NCI-H345 (cell line): ENCODE results near the gene MED10.

ENCODE experiments used
- DNase-seq: peaks from one replicate; lab custom pipeline; 2025; lab: John Stamatoyannopoulos, UW

Gene MED10, protein sequence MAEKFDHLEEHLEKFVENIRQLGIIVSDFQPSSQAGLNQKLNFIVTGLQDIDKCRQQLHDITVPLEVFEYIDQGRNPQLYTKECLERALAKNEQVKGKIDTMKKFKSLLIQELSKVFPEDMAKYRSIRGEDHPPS

DNA sequence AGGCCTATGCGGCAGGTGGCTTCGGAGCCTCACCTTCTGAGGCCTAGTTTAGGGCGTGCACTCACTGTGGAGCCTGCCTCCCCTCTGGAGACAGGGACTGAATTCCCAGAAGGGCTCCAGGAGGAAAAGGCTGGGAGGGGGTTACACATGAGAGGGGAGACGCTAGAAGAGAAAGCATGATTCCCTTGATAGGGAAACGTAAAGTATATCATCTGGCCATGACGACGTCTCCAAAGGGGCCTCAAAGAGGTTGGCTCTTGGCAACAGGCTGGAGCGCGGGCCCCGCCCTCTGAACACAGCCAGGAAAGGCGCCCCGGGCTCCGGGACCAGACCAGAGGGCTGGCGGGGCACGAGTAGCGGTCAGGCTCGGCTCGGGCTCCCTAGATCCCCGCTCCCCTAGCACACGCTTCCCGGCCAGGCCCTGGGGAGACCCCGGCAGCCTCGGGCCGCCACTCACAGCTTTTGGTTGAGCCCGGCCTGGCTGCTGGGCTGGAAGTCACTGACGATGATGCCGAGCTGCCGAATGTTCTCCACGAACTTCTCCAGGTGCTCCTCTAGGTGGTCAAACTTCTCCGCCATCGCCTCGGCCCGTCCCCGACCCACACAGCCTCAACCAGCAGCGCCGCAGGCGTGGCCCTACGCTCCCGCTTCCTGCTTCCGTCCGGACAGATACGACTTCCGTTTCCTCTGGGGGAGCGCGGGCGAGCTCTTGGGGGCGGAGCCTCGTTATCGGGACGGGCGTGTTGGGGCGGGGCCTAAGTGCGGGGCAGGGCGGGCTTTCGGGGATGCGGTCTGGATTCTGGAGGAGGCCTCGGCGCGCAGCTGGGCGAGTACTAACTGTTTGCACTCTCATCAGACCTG is at the start of gene MED10:
Gene MED10 (minus strand): TSS at position 643 of the 861 bp plus-strand sequence. CDS start 64 bp downstream, at position 579.
- DNase-seq, result peak; percentile 97

DNA sequence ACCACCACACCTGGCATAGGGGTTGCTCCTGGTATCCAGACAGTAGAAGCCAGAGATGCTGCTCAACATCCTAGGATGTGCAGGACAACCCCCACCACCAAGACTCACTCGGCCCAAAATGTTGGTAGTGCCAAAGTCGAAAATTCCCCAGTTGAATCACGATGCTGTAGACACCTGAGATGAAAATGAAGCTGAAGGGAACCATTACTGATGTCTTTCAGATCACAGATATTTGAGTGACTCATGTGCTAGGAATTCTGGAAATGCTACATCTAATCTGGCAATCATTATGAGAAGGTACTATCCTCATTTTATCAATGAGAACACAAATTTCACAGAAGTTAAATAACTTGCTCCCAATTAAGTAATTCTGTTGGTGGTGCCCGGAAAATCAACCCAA is 49.3 kb upstream of the MED10 start:
- no peak for DNase-seq

DNA sequence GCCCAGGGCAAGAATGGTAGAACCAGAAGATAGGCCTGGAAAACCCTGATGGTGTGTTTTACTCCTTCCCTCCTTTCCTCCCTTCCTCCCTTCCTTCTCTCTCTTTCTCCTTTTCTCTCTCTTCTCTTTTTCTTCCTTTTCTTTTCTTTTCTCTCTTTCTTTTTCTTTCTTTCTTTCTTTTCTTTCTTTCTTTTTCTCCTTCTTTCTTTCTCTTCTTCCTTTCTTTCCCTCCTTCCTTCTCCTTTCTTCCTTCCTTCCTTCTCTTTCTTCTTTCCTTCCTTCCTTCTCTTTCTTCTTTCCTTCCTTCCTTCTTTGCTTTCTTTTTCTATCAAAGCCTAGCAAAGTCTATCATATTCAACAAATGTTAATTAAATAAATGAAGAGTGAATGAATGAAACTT is 46.4 kb upstream of the MED10 start:
- no peak for DNase-seq

DNA sequence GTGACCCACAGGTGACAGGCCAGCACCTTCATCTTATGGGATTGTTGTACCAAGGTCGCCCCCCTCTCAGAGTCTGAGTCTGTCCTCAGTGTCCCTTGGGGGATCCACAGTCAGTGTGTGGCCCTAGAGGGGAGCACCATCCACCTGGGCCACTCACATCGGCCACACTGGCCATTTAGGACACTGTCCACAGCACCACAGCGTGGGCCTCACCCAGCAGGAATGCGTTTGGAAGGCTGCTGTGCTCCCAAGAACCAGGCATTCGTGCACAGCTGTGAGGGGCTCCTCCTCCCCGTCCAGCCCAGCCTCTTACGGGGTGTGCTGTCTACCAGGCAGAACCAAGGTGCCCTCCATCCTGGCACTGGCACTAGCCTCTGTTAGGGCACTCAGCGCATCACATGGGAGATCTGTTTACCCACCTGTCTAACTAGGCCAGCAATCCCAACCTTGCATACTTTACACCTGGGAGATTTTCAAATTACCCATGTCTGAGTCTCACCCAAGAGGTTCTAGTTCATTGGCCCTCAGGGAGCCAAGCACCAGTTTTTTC is 45.8 kb upstream of the MED10 start:
- peak; percentile 89 for DNase-seq

DNA sequence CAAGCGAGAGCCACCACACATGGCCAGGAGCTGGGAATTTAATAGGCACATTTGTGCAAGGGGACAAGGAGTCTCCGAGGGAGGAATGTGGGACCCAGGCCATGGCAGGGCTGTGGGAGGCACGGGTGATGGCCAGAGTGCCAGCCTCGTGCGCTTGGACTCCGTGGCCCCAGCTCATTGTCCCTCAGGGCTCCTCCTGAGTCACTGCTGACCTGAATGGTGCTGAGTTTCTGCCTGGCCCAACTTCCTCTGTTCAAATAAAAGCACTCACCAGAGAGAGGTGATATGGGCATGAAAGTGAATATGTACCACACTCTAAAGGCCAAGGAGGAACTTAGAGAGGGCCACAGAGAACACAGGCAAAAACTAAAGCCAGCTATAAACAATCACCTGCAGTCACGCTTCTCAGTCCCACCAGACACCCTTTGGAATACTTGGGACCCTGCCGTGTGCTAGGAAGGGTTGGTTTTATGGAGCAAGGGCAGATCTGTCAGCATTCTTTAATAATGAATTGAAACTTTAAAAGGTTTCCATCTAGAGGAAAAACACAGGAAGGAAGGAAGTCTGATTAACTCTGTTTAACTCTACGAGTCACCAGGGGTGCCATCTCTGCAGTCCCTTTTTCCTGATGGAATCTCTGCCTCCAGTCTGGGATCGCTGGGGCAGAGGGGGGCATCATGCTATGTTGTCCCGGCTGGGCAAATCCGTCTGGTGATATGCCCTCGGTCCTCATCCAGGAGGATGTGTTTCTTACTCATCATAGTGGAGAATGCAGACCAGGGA is 45.2 kb upstream of the MED10 start:
- no peak for DNase-seq

DNA sequence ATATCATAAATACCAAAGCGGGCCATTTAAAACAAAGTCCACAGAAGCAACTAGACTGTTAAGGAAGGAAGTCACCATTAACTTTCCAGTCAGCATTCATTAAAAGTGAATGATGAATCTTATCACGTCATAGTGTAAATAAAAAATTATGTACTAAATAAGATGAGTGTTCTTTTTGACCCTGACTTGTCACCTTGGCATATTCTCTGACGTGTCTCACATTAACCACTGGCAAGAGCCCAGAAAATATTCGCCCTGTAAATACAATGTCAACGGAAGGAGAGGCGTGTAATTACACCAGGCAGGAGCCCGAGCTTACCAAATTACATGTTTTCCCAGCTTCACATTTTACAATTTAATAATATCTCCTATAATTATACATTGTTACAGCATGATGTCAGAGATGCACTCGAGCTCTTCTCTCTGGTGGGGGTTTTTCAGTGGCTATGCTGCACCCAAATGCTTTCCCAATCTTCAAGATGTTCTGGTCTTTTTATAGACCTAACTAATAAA is 41.0 kb upstream of the MED10 start:
- DNase-seq, result peak; percentile 56

DNA sequence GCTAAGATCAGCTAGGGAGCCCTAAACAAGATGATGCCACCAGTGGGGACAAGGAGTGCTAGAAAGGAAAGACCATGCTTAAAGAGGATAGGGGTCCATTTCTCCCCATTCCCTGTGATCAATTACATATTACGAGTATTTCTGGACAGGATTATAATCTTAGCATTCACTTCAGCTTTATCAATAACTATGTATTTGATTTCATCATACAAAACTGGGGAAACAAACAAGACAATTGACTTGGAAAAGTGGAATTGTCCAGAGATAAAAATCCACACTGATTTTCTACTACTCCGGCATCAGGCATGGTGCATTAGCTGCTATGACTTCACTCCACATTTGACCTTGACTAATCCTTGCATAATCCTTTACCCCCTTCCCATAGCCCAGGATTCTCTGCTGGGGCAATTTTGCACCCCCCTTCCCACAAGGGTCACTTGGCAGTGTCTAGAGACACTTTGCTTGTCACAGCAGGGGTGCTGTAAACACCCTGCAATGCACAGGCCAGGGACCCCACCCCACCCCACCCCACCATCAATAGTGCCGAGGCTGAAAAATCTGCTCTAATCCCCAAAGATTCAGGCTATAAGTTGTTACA is 40.4 kb upstream of the MED10 start:
- no peak for DNase-seq

DNA sequence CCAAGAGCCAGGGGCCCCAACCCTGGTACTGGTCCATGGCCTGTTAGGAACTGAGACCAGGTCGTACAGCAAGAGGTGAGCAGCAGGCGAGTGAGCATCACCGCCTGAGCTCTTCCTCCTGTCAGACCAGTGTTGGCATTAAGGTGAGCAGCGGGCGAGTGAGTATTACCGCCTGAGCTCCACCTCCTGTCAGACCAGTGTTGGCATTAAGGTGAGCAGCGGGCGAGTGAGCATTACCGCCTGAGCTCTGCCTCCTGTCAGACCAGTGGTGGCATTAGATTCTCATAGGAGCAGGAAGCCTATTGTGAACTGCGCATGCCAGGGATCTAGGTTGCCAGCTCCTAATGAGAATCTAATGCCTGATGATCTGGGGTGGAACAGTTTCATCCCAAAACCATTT is 39.3 kb upstream of the MED10 start:
- DNase-seq, result no peak

DNA sequence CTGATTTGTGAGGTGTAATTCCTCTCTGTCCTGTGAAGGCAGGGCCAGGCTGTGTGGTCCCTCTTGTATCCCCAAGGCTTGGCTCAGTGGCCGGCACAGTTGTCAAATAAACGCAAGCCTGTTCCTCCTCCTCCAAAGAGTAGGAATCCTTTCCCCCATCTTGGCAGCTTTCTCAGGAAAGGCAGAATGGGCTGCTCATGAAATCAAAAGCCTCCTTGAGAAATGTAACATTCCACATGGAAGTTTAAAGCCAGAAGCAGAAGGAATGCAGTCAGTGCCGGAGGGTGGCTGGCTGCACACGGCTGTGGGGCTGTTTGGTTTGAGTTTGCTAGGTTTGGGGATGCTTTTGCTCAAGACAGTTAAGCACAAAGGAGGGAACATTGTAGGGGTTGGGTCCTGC is 34.5 kb upstream of the MED10 start:
- no peak for DNase-seq

DNA sequence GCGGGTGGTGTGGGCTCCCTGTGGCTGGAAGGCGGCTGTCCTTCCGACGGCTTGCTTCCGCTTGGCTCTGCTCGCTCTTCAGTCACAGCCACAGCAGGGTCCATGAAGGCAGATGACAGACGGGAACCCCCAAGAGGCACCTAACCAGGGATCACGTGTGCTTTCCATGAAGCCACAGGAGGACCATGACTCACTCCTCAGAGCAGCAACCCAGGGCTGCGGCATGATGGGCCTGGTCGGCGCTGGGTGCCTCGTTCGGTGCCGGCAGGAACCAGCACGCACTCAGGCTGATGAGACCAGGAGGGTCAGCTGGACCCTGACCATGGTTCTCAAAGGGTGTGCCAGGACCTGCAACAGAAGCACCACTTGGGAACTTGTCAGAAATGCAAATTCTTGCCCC is 32.8 kb upstream of the MED10 start:
- DNase-seq, result no peak

DNA sequence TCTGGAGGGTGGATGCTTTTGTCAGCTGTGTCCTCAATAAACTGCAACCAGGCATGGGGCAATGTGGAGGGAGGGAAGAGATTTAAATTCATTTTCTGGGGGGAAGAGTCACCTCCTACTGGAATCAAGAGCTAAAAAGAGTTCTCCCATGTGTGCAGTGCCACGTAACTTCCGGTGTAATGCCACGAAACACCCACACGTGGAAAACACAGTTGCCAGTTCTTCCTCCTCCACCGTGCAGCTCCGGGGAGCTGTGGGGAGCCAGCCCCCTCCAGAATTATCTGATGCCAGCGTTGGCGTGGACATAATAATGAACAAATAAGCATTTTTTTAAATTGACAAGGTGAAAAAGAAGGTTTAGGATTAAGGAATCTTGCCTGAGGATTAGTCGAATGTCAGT is 32.1 kb upstream of the MED10 start:
- no peak for DNase-seq

DNA sequence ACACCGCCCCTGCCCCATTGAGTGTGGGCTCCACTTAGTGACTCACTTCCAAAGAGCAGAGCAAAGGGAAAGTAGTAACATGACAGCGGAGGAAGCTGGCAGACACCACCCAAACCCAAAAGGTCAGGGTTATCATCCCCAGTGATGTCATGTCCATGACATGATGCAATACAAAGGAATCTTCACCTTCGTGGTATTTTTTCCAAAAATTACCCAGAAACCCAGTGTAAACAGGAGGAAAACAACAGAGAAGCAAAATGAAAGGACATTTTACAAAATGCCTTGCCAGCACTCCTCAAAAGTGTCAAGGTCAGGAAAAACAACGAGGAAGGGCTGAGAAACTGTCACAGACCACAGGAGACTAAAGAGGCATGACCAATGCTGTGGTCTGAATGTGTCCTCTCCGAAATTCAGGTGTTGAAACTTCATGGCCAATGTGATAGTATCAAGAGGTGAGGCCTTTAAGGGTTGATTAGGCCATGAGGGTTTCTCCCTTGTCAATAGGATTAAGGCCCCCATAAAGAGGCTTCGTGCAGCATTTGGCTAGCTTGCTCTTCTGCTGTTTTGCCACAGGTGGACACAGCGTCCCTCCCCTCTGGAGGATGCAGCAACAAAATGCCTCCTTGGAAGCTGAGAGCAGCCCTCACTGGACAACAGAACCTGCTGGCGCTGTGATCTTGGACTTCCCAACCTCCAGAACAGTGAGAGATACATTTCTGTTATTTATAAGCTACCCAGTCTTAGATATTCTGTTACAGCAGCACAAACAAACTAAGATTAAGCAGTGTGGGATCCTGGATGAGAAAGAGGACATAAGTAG is 30.5 kb upstream of the MED10 start:
- no peak for DNase-seq

DNA sequence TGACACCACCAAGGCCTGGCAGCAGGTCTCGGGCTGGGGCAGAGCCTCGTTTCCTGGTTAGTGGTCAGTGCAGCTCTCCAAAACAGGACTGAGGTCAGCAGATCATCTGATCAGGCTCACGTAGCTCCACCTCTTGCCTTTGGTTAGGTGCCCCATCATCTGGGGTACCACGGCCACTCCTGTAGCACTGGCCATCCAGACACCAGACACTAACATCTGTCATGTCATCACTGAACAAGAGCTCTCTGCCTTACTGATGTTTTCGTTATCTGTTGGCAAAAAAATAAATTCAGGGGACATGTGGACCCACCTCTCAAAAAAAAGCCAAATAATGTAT is 29.9 kb upstream of the MED10 start:
- no peak for DNase-seq

DNA sequence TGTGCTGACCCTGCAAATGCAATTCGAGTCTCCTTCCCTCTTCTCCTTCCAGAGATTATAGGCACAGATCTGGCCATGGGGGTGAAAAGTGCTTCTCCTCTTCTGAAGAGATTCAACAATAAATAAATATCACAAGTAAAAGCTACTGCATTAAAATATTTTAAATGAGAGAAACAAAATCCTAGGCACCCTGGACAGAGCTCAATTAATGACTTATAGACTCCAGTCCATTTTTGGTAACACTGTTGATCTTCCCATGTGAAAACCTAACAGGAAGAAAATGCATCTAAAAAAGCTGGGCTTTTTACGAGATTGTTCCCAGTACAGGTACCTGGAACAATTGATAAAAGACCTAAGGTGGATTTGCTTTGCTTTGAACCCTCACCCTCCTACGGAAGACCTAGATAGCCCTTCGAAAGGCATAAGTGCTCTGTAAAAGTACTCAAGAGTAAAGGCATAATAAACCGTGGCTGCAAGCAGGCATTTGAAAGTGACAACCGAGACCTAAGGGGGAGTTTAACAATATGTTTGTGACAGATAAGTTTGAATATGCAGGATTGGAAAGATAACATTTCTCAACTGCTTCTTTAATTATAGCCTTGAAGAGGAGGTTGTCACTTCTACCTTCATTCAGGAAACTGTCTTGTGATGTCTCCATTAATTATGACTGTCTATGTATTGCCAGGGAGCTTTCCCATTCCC is 29.4 kb upstream of the MED10 start:
- no peak for DNase-seq

DNA sequence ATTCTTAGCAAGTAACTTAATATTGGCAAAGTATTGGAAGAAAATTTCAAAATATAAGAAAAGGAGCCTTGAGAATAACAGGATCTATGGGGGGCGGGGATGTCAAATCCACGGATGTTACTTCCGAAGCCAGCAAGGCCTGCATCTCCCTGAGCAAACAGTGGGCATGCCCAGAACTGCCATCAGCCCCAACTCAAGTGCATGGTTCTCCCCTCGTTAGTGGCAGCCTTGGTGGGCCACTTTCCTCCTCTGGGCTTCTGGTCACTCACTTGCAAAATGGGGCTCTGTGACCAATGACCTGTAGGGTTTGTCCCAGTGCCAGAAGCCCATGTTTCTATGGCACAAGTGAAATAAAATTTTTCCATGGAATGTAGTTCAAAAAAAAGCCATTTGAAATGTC is 27.2 kb upstream of the MED10 start:
- no peak for DNase-seq

DNA sequence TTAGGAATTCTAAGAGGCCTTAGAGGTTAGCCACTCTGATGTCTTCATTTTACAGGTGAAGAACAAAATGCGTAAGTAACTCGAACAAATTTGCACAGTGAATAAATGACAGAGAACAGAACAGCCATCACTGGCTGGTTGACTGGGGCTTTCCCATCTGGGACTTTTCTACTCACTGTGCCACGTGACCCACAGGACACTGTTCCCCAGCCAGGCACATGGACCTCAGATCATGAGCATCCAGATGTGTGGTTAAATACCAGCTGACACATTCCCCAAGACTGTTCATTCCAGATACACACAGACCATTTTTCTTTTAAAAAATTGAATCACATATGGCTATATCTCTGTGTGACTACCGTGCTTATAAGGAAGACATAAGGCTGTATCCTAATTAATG is 25.8 kb upstream of the MED10 start:
- no peak for DNase-seq

DNA sequence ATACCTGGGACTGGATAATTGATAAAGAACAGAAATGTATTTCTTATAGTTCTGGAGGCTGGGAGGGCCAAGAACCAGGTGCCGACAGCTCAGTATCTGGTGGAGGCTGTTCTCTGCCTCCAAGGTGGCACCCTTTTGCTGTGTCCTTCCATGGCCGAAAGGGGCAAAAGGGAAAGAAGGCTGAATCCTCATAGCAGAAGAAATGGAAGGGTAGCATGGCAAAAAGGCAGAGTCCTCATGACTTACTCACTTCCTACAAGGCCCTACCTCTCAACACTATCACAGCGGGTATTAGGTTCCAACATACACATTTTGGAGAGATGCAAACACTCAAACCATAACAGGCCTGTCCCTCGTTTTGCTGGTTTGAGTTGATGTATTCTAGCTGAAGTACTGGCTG is 25.1 kb upstream of the MED10 start:
- no peak for DNase-seq

DNA sequence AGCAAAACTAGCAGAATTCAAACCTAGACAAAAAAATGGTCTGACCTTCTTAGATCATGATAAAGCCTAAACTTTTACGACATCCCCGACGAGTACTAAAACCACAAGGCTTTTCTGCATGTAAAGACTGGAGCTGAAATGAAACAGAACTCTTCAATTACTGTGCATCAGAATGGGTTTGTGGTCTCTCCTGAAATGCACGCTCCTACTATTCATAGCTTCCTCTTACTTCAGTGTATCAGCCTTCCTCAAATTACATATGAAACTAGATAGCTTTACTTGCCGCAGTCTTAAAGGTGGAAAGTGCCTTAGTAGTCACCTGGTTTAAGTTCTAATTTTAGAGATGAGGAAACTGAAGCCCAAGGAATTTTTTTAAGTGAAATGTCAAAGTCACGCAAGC is 24.6 kb upstream of the MED10 start:
- DNase-seq, result no peak

DNA sequence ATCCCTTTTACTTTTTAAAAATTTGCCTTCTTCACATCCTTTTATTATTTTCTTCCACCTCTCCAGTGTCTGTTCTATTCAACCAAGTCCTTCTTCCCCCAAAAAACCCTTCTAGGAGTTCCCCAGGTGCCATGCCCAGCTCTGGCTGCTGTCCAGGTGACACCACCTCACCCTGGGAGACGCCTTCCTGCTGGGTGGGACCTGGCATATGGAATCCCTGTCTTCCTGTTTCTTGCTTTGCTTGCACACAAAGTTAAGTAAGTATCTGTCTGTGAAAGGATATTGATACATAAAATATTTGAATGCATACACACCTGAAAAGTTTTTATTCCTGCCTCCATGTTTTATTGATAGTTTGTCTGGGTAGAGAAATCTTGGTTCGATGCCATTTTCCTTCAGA is 23.1 kb upstream of the MED10 start:
- peak; percentile 15 for DNase-seq

DNA sequence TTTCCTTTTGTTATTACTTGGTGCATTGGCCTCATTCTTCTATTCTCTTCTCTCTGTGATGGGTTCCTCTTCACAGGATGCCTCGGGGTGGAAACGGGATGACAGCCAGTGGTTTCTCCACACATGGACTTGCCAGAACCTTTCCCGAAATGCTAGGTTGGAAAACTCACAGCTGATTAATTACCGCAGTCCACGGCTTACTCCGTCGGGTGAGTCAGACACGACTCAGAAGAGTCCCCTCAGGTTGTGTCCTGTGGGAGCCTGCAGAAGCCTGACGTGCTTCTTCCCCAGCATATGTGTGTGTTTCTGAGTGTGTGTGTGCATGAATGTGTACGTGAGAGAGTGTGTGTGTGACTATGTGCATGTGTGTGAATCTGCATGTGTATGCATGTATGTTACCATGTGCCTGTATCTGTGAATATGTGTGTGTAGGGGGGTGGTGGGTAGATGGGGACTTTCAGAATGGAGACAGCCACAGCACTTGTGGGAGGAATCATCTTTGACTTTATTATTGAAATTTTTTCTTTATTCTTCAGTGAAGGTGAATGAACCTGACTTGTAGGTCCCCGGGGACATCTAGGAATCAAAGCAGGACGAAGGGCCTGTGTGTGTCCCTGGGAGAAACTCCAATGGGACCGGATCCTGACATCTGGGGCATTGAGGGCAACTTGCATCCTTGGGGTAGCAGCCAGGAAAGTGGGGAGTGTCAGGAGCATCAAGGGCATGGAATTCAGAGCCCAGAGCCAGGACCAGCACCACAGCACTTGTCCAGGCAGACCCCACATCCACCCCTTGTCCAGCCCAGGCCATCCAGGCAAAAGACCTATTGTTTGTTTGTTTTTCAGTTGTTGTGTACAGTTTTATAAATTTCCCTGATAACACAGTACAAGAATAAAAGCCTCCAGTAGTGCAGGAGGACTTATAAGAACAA is 21.9 kb upstream of the MED10 start:
- no peak for DNase-seq
